SK-N-SH treated with all-trans-retinoic acid at 6 μM for 48 hours (cell line): ENCODE results near the gene ABCA9.
A peak's percentile ranks its signal among the peaks of the same experiment; 100 is the strongest.
"Not testable (repeated sequence)": the region's sequence is repeated elsewhere in the genome, so short reads cannot be mapped to it uniquely, and the experiment has no call there.

Experiments used
- ATAC-seq: fragments of 200-7000 bp; cut with Tn5 transposase; 3 replicates; pipeline ENCODE4 v1.9.1; 2020; ENCODE audit warnings: mild to moderate bottlenecking, moderate library complexity
- ARNTL ChIP-seq: fragments of 450-650 bp; formaldehyde crosslinking; IDR thresholded peaks from 2 replicates; pipeline ENCODE4 v1.5.0; 2020; ENCODE audit warnings: low read depth, mild to moderate bottlenecking, moderate library complexity, borderline replicate concordance
- BACH2 ChIP-seq: fragments of 250-450 bp; sonication (Bioruptor Pico); IDR thresholded peaks from 2 replicates; pipeline ENCODE4 v1.9.0; 2021; ENCODE audit warnings: mild to moderate bottlenecking, borderline replicate concordance
- ESRRG ChIP-seq: fragments of 250-450 bp; sonication (Bioruptor Pico); IDR thresholded peaks from 2 replicates; pipeline ENCODE4 v1.6.1; 2021; ENCODE audit warnings: mild to moderate bottlenecking
- GLIS3 ChIP-seq: fragments of 250-450 bp; sonication (Bioruptor Pico); IDR thresholded peaks from 2 replicates; pipeline ENCODE4 v1.5.0; 2020; ENCODE audit warnings: mild to moderate bottlenecking, moderate library complexity
- ISL1 ChIP-seq: fragments of 250-450 bp; sonication (Bioruptor Pico); IDR thresholded peaks from 2 replicates; pipeline ENCODE4 v2.1.2; 2022; ENCODE audit warnings: mild to moderate bottlenecking, moderate library complexity
- POU6F1 ChIP-seq: fragments of 250-450 bp; sonication (Bioruptor Pico); IDR thresholded peaks from 2 replicates; pipeline ENCODE4 v1.8.0; 2021; ENCODE audit warnings: low read depth, mild to moderate bottlenecking, moderate library complexity, borderline replicate concordance
- RARB ChIP-seq: fragments of 250-450 bp; sonication (Bioruptor Pico); IDR thresholded peaks from 2 replicates; pipeline ENCODE4 v1.8.0; 2021; ENCODE audit warnings: mild to moderate bottlenecking, moderate library complexity
- TOX ChIP-seq: fragments of 250-450 bp; sonication (Bioruptor Pico); IDR thresholded peaks from 2 replicates; pipeline ENCODE4 v1.8.0; 2021; ENCODE audit warnings: mild to moderate bottlenecking, moderate library complexity, borderline replicate concordance
- TSHZ2 ChIP-seq: fragments of 250-450 bp; sonication (Bioruptor Pico); IDR thresholded peaks from 2 replicates; pipeline ENCODE4 v1.5.0; 2020; ENCODE audit warnings: mild to moderate bottlenecking, moderate library complexity
- ZNF8 ChIP-seq: fragments of 450-650 bp; formaldehyde crosslinking; IDR thresholded peaks from 2 replicates; pipeline ENCODE4 v1.5.0; 2020; ENCODE audit warnings: mild to moderate bottlenecking, moderate library complexity
- TF ChIP-seq, protein P1 (sequence below): fragments of 250-450 bp; sonication (Bioruptor Pico); IDR thresholded peaks from 2 replicates; pipeline ENCODE4 v1.5.1; 2021; ENCODE audit warnings: mild to moderate bottlenecking, moderate library complexity
- TF ChIP-seq, protein P2 (sequence below): fragments of 250-450 bp; sonication (Bioruptor Pico); IDR thresholded peaks from 2 replicates; pipeline ENCODE4 v1.8.0; 2020; ENCODE audit warnings: mild to moderate bottlenecking, moderate library complexity, borderline replicate concordance

Gene ABCA9

DNA sequence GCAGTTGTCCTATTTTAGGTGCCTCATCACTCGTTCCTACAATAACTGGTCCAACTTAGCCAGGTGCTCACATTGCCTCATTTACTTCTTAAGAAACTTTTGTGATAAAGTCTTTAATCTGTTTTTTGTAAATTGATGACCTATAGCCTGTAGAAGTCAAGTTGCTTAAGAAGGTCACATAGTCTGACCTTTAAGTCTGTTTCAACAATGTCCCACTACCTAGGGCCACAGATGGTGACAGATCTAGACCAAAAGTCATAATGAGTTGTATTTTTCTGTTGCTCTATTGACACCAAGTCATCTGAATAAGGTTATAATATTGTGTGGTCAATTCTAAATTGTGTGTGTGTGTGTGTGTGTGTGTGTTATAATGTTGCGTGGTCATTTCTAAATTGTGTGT lies 45.1 kb downstream of the ABCA9 start:
- TF ChIP-seq ARNTL (CRISPR knock-in tag) (no peak), POU6F1 (CRISPR knock-in tag) (no peak), ZNF8 (CRISPR knock-in tag) (no peak), GLIS3 (CRISPR knock-in tag) (no peak)
- TF ChIP-seq, protein P1, sequence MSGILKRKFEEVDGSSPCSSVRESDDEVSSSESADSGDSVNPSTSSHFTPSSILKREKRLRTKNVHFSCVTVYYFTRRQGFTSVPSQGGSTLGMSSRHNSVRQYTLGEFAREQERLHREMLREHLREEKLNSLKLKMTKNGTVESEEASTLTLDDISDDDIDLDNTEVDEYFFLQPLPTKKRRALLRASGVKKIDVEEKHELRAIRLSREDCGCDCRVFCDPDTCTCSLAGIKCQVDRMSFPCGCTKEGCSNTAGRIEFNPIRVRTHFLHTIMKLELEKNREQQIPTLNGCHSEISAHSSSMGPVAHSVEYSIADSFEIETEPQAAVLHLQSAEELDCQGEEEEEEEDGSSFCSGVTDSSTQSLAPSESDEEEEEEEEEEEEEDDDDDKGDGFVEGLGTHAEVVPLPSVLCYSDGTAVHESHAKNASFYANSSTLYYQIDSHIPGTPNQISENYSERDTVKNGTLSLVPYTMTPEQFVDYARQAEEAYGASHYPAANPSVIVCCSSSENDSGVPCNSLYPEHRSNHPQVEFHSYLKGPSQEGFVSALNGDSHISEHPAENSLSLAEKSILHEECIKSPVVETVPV (CRISPR knock-in tag), result no peak
- TF ChIP-seq, all 23 proteins: peak for 0
- ATAC-seq, result no peak

- TF ChIP-seq TOX (CRISPR knock-in tag), result peak; percentile 39; the same call in 1 of the 2 replicates
- no peak for TF ChIP-seq ESRRG (CRISPR knock-in tag)
- ATAC-seq, result peak; percentile 81
Measured at GRCh38 chr17:69012895-69013805, 47.6 kb downstream of the ABCA9 start.

DNA sequence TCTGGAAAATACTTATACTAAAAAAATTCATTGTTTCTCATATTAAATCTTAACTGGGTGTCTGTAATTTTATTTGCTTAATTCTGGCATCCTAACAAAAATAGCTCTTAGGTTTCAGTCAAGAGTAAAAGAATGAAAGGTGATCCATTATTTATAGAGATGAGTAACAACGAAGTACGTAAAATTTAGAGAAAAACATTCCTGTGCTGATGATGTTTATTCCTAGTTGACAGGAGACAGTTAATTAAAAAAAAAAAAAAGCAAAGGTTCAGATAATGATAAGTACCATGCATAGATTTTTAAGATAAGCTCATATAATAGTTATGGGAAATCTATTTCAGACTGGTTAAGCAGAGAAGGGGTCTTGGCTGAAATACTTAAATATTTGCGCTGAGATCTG lies 50.8 kb downstream of the ABCA9 start:
- TF ChIP-seq ISL1 (CRISPR knock-in tag) (no peak), BACH2 (CRISPR knock-in tag) (no peak), TOX (CRISPR knock-in tag) (peak; percentile 50; the same call in 1 of the 2 replicates), TSHZ2 (CRISPR knock-in tag) (no peak)
- TF ChIP-seq, protein P2, sequence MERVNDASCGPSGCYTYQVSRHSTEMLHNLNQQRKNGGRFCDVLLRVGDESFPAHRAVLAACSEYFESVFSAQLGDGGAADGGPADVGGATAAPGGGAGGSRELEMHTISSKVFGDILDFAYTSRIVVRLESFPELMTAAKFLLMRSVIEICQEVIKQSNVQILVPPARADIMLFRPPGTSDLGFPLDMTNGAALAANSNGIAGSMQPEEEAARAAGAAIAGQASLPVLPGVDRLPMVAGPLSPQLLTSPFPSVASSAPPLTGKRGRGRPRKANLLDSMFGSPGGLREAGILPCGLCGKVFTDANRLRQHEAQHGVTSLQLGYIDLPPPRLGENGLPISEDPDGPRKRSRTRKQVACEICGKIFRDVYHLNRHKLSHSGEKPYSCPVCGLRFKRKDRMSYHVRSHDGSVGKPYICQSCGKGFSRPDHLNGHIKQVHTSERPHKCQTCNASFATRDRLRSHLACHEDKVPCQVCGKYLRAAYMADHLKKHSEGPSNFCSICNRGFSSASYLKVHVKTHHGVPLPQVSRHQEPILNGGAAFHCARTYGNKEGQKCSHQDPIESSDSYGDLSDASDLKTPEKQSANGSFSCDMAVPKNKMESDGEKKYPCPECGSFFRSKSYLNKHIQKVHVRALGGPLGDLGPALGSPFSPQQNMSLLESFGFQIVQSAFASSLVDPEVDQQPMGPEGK, result no peak
- no peak for ATAC-seq

DNA sequence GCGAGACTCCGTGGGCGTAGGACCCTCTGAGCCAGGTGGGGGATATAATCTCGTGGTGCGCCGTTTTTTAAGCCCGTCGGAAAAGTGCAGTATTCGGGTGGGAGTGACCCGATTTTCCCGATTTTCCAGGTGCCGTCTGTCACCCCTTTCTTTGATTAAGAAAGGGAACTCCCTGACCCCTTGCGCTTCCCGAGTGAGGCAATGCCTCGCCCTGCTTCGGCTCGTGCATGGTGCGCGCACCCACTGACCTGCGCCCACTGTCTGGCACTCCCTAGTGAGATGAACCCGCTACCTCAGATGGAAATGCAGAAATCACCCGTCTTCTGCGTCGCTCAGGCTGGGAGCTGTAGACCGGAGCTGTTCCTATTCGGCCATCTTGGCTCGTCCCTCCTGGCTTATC lies 56.0 kb downstream of the ABCA9 start:
- ATAC-seq, result not testable (repeated sequence)

- ATAC-seq, result not testable (repeated sequence)
Measured at GRCh38 chr17:68999743-69000142, 61.0 kb downstream of the ABCA9 start.

- TF ChIP-seq, protein P1 (CRISPR knock-in tag), result no peak
- TF ChIP-seq RARB (CRISPR knock-in tag), result no peak
- ATAC-seq, result peak; percentile 72
Measured at GRCh38 chr17:68993112-68993511, 67.6 kb downstream of the ABCA9 start.
